ENCODE results near the gene RAI2. TPM values are rescaled to one million over a fixed set of nuclear protein-coding genes. Genes with fewer than 3 reads are reported as not detected.
A peak's percentile ranks its signal among the peaks of the same experiment; 100 is the strongest.

Gene RAI2
- total RNA-seq, 1 donor from 2014 or later: 0.17 TPM

GRCh38 chrX:17812763-17813162 is 48.3 kb downstream of the RAI2 start:
- DNase-seq (ENCODE audit: low read depth): no peak
- no peak overlapping the region for H3K4me3 ChIP-seq (ENCODE audit: low read depth, low read length)
- TF ChIP-seq, protein P1, sequence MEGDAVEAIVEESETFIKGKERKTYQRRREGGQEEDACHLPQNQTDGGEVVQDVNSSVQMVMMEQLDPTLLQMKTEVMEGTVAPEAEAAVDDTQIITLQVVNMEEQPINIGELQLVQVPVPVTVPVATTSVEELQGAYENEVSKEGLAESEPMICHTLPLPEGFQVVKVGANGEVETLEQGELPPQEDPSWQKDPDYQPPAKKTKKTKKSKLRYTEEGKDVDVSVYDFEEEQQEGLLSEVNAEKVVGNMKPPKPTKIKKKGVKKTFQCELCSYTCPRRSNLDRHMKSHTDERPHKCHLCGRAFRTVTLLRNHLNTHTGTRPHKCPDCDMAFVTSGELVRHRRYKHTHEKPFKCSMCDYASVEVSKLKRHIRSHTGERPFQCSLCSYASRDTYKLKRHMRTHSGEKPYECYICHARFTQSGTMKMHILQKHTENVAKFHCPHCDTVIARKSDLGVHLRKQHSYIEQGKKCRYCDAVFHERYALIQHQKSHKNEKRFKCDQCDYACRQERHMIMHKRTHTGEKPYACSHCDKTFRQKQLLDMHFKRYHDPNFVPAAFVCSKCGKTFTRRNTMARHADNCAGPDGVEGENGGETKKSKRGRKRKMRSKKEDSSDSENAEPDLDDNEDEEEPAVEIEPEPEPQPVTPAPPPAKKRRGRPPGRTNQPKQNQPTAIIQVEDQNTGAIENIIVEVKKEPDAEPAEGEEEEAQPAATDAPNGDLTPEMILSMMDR (conservative IDR thresholded peaks at IDR 0.05; ENCODE audit: low read depth, low read length): peak; percentile 84

DNA sequence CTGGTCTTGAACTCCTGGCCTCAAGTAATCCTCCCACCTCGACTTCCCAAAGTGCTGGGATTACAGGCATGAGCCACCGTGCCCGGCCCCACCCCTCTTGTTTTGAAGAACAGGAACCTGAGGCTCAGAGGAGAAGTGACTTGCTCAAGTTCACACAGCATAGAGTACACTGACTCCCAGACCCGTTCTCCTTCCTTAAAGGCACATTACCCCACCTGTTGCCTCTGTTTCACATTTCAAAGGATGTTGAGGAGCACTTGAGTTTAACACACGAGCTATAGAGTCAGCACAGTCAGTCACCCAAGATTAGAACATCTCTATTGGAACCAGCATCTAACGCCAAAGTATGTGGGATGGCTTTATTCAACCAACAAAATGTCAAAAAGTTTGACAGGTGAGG is 51.1 kb downstream of the RAI2 start:
- H3K4me3 ChIP-seq (ENCODE audit: low read depth, low read length): no peak overlapping the region
- TF ChIP-seq, protein P1 (conservative IDR thresholded peaks at IDR 0.05; ENCODE audit: low read depth, low read length): no peak
- no peak for DNase-seq (ENCODE audit: low read depth)

- DNase-seq (ENCODE audit: low read depth): no peak
- H3K4me3 ChIP-seq (ENCODE audit: low read depth, low read length): no peak overlapping the region
- TF ChIP-seq, protein P1 (conservative IDR thresholded peaks at IDR 0.05; ENCODE audit: low read depth, low read length): no peak
Measured at GRCh38 chrX:17809273-17809672, 51.8 kb downstream of the RAI2 start.

DNA sequence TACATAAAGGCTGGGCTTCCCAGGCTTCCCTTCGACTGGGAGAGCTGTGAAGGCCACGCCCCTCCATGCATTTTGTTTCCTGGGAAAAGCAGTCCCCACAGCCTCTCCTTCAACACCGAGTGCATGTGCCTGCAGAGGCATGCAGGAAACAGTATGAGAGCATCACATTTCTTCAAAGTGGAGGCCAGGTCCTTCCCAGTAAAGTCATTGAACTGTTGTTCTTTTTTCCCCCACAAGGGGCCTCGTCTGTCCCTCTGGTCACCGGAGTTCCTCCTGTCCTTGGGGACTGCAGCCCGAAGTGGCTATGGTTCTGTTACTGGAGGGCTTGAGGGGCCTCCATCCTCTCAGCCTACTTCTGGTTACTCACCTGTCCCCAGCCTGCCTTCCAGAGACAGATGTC is 56.0 kb downstream of the RAI2 start:
- TF ChIP-seq, protein P1 (conservative IDR thresholded peaks at IDR 0.05; ENCODE audit: low read depth, low read length): no peak
- DNase-seq (ENCODE audit: low read depth): no peak
- no peak overlapping the region for H3K4me3 ChIP-seq (ENCODE audit: low read depth, low read length)

DNA sequence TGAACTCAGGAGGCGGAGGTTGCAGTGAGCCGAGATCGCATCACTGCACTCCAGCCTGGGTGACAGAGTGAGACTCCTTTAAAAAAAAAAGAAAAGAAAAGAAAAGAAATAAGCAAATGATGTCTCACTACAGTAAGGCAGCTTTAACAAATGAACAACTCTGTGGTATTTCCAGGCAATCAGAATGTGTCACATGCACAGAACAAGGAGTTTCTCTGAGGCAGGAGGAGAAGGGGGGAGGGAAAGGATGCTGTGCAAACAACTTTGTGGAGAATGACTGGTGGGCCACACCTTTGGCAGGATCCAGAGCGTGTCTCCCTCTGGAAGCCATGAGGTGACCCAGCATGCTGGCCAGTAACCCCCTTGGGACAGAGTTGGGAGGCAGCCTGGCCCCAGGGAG is 57.6 kb downstream of the RAI2 start:
- peak; percentile 26 for DNase-seq (ENCODE audit: low read depth)
- H3K4me3 ChIP-seq (ENCODE audit: low read depth, low read length): no peak overlapping the region
- TF ChIP-seq, protein P1 (conservative IDR thresholded peaks at IDR 0.05; ENCODE audit: low read depth, low read length): no peak

- H3K4me3 ChIP-seq (ENCODE audit: low read depth, low read length): no peak overlapping the region
- TF ChIP-seq, protein P1 (conservative IDR thresholded peaks at IDR 0.05; ENCODE audit: low read depth, low read length): no peak
- no peak for DNase-seq (ENCODE audit: low read depth)
Measured at GRCh38 chrX:17802756-17803155, 58.3 kb downstream of the RAI2 start.

- TF ChIP-seq, protein P1 (conservative IDR thresholded peaks at IDR 0.05; ENCODE audit: low read depth, low read length): no peak
- DNase-seq (ENCODE audit: low read depth): no peak
- H3K4me3 ChIP-seq (ENCODE audit: low read depth, low read length): no peak overlapping the region
Measured at GRCh38 chrX:17801431-17801830, 59.7 kb downstream of the RAI2 start.

All from epithelial cell of proximal tubule (primary cell).